Measurements from ENCODE around the gene IFITM5.
"Not testable (repeated sequence)": the region's sequence is repeated elsewhere in the genome, so short reads cannot be mapped to it uniquely, and the experiment has no call there.

Gene IFITM5

DNA sequence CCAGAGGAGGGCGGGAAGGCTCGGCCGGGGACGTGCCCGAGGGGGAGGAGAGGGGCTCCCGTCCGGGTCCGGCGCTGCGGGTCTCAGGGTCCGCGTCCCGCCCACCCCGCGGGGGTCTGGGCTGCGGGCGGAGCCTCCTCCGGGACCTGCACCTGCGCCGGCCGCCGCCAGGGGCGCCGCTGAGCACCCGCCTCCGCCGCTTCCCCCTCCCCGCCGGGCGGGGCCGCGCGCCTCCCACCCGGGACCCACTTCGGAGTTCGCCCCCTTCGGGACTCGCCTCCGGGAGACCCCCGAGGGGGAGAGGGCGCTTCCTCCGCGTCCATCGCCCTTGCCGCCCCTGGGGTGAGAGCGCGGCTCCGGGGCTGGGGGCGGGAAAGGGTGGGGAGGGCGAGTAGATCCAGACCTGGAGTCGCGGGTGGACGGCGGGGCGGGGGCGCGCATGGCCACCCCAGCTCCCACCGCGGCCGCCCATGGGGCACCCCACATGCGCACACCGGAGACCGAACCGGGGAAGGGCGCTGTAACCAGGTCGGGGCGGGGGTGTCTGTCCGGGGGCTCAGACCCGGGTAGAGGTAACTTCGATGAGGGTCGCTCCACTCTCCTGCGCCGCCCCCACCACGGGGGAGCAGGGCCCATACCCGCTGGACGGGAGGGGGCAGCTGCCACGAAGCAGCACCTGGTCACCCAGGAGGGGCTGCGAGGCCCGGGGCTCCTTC, 19.2 kb upstream of the IFITM5 start:
- DNase-seq (ENCODE audit: low read depth) = not testable (repeated sequence)
- peak overlapping the region; percentile 28 for H3K4me3 ChIP-seq (ENCODE audit: low read depth, low read length)

DNA sequence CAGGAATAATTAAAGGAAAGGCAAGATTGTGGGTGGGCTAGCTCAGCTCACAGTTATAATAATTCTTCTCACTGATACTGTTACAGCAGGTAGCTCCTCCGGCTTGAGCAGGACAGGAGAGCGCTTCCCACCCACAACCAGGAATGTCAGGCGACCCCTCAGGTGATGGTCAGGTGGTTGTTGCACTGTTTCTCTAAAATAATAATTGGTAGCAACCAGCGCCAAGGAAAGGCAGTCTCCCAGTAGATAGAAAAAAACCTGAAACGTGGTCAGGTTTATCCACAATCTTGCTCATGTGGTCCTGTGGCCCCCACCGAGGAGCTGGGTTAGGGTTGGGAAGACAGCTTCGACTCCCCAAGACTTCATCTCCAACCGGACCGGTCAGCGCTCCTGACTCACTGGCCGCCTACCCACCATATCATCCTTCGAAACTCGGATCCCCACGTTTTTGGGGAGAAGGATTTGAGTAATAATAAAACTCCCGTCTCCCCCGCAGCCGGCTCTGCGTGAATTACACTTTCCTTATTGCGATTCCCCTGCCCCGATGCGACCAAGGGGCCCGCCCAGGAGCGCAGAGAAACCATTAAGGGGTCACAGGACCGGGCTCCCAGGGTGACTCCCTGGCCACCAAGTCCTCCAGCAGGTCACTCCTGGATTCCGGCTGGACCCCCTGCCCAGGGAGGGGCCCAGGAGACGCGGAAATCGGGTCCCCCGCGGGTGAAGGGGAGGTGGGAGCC, 18.5 kb upstream of the IFITM5 start:
- not testable (repeated sequence) for H3K4me3 ChIP-seq (ENCODE audit: low read depth, low read length); DNase-seq (ENCODE audit: low read depth)

DNA sequence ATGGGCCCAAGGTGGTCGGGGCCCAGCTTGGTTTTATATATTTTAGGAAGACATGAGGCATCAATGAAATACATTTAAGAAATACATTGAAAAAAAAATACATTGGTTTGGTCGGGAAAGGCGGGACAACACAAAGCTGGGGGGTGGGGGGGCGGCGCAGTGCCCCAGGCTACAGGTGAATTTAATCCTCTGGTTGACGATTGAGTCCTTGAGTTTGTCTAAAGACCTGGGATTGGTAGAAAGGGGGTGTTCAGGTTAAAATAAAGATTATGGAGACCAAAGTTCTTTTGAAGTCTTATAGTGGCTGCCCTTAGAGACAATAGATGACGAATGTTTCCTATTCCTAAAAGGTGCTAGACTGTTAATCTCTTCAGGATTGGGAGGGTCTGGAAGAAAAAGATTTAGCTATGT, 17.6 kb upstream of the IFITM5 start:
- no peak for DNase-seq (ENCODE audit: low read depth)
- H3K4me3 ChIP-seq (ENCODE audit: low read depth, low read length) = no peak overlapping the region
- TF ChIP-seq, protein P1, sequence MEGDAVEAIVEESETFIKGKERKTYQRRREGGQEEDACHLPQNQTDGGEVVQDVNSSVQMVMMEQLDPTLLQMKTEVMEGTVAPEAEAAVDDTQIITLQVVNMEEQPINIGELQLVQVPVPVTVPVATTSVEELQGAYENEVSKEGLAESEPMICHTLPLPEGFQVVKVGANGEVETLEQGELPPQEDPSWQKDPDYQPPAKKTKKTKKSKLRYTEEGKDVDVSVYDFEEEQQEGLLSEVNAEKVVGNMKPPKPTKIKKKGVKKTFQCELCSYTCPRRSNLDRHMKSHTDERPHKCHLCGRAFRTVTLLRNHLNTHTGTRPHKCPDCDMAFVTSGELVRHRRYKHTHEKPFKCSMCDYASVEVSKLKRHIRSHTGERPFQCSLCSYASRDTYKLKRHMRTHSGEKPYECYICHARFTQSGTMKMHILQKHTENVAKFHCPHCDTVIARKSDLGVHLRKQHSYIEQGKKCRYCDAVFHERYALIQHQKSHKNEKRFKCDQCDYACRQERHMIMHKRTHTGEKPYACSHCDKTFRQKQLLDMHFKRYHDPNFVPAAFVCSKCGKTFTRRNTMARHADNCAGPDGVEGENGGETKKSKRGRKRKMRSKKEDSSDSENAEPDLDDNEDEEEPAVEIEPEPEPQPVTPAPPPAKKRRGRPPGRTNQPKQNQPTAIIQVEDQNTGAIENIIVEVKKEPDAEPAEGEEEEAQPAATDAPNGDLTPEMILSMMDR (IDR thresholded peaks at IDR 0.05; ENCODE audit: low read depth, low read length) = no peak

DNA sequence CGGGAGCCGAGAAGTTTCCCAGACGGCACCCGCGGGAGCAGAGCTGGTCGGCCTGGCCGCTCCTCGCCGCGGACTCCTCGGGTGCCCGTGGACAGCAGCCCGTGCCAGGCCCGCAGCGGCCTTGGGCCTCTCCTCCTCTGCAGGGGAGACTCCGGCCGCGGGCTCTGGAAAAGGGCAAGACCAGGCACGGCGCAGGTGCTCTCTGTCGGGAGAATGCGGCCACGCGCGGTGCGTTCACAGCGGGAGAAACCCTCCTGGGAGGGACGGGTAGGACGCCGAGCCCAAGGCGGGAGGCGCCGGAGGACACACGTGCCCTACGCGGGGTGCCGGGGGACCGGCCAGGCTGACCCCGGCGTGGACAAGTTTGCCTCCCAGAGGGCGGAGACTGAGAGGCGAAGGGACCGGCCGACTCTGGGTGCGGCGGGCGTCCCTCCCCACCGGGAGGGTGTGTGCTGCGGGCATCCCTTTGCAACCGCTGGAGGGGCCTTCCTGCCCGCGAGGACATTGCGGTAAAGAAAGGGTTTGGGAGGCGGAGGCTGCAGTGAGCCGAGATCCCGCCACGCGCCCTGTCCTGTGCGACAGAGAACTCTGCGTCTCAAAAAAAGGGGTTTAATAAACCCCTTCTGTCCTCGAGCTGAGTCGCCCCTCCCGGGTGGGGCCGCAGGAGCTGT, 16.8 kb upstream of the IFITM5 start:
- DNase-seq (ENCODE audit: low read depth) = peak; percentile 37
- H3K4me3 ChIP-seq (ENCODE audit: low read depth, low read length) = no peak overlapping the region
- TF ChIP-seq MYC (IDR thresholded peaks at IDR 0.05; ENCODE audit: low read depth, low read length) = no peak
- TF ChIP-seq, protein P1 (IDR thresholded peaks at IDR 0.05; ENCODE audit: low read depth, low read length) = no peak
- TF ChIP-seq, protein P2, sequence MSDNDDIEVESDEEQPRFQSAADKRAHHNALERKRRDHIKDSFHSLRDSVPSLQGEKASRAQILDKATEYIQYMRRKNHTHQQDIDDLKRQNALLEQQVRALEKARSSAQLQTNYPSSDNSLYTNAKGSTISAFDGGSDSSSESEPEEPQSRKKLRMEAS (IDR thresholded peaks at IDR 0.05; ENCODE audit: low read depth, low read length) = no peak
- no peak for TF ChIP-seq POLR2A (IDR thresholded peaks at IDR 0.05; ENCODE audit: extremely low read depth, insufficient read length)

DNA sequence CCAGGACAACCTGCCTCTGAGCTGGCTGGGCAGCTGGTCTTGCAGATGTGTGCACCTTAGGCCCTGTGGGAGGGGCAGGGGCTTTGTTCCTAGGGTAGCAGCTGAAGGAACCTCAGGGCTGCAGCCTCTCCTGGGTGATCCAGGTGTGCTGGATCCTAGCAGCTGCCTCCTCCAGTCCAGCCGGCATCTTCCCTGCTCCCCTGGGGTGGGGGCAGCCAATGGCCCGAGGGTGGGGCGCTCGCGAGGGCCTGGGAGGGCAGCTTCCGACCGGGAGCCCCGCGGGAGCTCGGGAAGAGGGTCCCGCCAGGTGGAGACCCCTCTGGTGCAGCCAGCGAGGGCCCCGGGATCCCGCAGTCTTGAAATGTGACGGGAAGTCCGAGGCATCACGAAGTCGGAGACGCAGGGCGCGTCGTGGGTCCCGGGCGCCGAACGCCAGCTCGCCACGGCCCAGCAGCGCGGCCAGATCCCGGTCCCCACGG, 16.2 kb upstream of the IFITM5 start:
- DNase-seq (ENCODE audit: low read depth) = no peak
- H3K4me3 ChIP-seq (ENCODE audit: low read depth, low read length) = peak overlapping the region; percentile 73
- TF ChIP-seq, protein P2 (IDR thresholded peaks at IDR 0.05; ENCODE audit: low read depth, low read length) = no peak

DNA sequence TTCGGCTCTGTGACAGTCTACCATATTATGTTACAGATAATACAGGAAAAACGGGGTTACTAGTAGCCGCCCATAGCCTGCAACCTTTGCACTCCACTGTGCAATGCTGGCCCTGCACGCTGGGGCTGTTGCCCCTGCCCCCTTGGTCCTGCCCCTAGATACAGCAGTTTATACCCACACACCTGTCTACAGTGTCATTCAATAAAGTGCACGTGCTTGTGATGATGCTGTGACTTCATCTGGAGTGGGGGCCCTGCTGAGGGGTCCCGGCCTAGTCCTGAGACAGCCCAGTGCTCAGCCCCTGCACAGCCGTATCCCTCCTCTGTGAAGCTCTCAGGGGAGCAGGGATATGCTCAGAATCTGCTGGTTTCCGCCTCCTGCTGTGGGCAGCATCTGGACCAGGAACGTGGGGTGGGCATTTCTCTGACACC, 15.7 kb upstream of the IFITM5 start:
- TF ChIP-seq, protein P2 (IDR thresholded peaks at IDR 0.05; ENCODE audit: low read depth, low read length) = no peak
- TF ChIP-seq, protein P1 (IDR thresholded peaks at IDR 0.05; ENCODE audit: low read depth, low read length) = no peak
- TF ChIP-seq POLR2A (IDR thresholded peaks at IDR 0.05; ENCODE audit: extremely low read depth, insufficient read length) = no peak
- no peak for TF ChIP-seq MYC (IDR thresholded peaks at IDR 0.05; ENCODE audit: low read depth, low read length)
- peak overlapping the region; percentile 73 for H3K4me3 ChIP-seq (ENCODE audit: low read depth, low read length)
- no peak for DNase-seq (ENCODE audit: low read depth)

DNA sequence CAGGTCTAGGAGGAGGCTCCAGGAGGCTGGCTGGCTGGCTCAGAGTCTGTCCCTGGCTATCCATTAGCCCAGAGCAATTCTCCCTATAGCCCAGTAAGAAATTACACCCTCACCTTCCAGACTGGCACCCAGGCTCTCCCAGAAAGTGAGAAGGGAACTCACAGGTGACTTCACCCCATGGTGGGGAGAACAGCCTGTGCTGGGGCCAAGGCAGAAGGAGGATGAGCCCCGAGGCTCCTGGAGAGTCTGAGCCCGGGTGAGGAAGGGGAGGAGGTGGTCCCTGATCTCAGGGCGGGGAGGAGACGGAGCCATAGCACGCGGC, 15.2 kb upstream of the IFITM5 start:
- peak overlapping the region; percentile 73 for H3K4me3 ChIP-seq (ENCODE audit: low read depth, low read length)
- DNase-seq (ENCODE audit: low read depth) = not testable (repeated sequence)
